PC-9 (cell line): ENCODE measurements around the gene LIPJ. TPM values are rescaled to one million over a fixed set of nuclear protein-coding genes. Genes with fewer than 3 reads are reported as not detected.

Experiments
- BruUV-seq: library from RNA; stranded (reverse); fragments of 400-500 nt; replicated peaks from 2 replicates; lab custom pipeline; 2021; lab: Mats Ljungman, UMichigan
- CTCF ChIA-PET: fragments of 300-600 bp; sonication (Branson Sonifier 250); formaldehyde crosslinking; loops from one replicate; lab custom pipeline; 2022; ENCODE audit warnings: antibody characterized with exemption; lab: Charles Lee
- POLR2A ChIA-PET: fragments of 300-600 bp; sonication (Branson Sonifier 250); formaldehyde crosslinking; loops from one replicate; lab custom pipeline; 2022; ENCODE audit warnings: antibody characterized with exemption; ENCODE audit not compliant: unreplicated experiment; lab: Charles Lee
- DNase-seq, 2 experiments: peaks; one replicate each; pipeline versions ENCODE4 v3.0.0 to v3.0.0-alpha.2; 2015 to 2022; ENCODE audit warnings: mixed read lengths in 1 of 2
- H2AFZ ChIP-seq: fragments of 200-600 bp; sonication (generic); 2 replicates; pipeline ENCODE4 v1.8.1; 2017; ENCODE audit warnings: antibody characterized with exemption
- H3F3A ChIP-seq: fragments of 200-600 bp; sonication (generic); 2 replicates; pipeline ENCODE4 v1.8.1; 2017; ENCODE audit warnings: antibody characterized with exemption, mild to moderate bottlenecking, low read depth; ENCODE audit not compliant: insufficient read depth
- H3K27ac ChIP-seq: fragments of 200-600 bp; sonication (generic); 2 replicates; pipeline ENCODE4 v1.6.1; 2016; ENCODE audit warnings: mixed run types
- H3K27me3 ChIP-seq: fragments of 200-600 bp; sonication (generic); 2 replicates; pipeline ENCODE4 v1.6.1; 2016; ENCODE audit warnings: low read depth, mixed run types; ENCODE audit not compliant: insufficient read depth
- H3K36me3 ChIP-seq: fragments of 200-600 bp; sonication (generic); 2 replicates; pipeline ENCODE4 v1.6.1; 2016; ENCODE audit warnings: low read depth, mixed run types
- H3K4me1 ChIP-seq: fragments of 200-600 bp; sonication (generic); replicated peaks from 2 replicates; pipeline ENCODE4 v1.6.1; 2016; ENCODE audit warnings: mixed run types; ENCODE audit not compliant: insufficient read depth
- H3K4me2 ChIP-seq: fragments of 200-600 bp; sonication (generic); 2 replicates; pipeline ENCODE4 v1.6.1; 2017; ENCODE audit warnings: mixed run types
- H3K4me3 ChIP-seq: fragments of 200-600 bp; sonication (generic); 2 replicates; pipeline ENCODE4 v1.6.1; 2016; ENCODE audit warnings: mixed run types
- H3K79me2 ChIP-seq: fragments of 200-600 bp; sonication (generic); 2 replicates; pipeline ENCODE4 v1.6.1; 2017; ENCODE audit warnings: low read depth, mixed run types
- H3K9me2 ChIP-seq: fragments of 200-600 bp; sonication (generic); 2 replicates; pipeline ENCODE4 v1.8.1; 2017; ENCODE audit warnings: mild to moderate bottlenecking; ENCODE audit not compliant: insufficient read depth
- H3K9me3 ChIP-seq: fragments of 200-600 bp; sonication (generic); 2 replicates; pipeline ENCODE4 v1.8.1; 2016; ENCODE audit warnings: low read depth; ENCODE audit not compliant: insufficient read depth
- H4K20me1 ChIP-seq: fragments of 200-600 bp; sonication (generic); 2 replicates; pipeline ENCODE4 v1.8.1; 2017; ENCODE audit not compliant: insufficient read depth
- EZH2 ChIP-seq: fragments of 200-600 bp; sonication (generic); IDR thresholded peaks from 2 replicates; pipeline ENCODE4 v1.8.0; 2017; ENCODE audit warnings: antibody characterized with exemption, low read depth
- intact Hi-C: fragments of 100-400 bp; cut with micrococcal nuclease; formaldehyde crosslinking; loops from one replicate; pipeline ENCODE4 v1.10.0; 2022; ENCODE audit not compliant: unreplicated experiment
- total RNA-seq: library from RNA; stranded (reverse); gene quantifications from 2 replicates; pipeline ENCODE4 v1.2.3, GENCODE V29; 2021
- TF ChIP-seq, protein P1 (sequence below): fragments of 200-600 bp; sonication (generic); conservative IDR thresholded peaks from 2 replicates; pipeline ENCODE4 v1.6.1; 2017; ENCODE audit warnings: mixed run types, antibody characterized with exemption, mild to moderate bottlenecking, moderate library complexity

Gene LIPJ
- total RNA-seq, 1 experiment from 2014 or later, result not detected

DNA sequence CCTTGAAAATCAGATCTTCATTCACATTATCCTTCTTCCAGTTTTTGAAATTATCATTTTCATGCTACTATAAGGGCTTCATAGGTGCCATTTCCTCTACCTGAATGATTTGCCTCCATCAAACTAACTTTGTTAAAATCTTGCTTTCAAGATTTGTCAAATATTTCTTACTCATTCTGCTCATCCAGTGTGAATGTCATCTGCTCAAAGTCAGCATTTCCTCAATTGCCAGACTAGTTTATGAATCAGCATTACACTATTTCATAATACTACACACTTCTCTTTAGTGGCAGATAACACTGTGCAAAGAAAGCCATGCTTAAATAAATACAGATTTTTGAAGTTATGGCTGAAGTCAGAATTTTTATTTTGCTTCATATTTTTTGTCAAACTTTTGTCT is 56.4 kb downstream of the LIPJ start:
- no TSS peak for BruUV-seq
- CTCF ChIA-PET, result no interaction called here
- Histone ChIP-seq H2AFZ (no peak overlapping the region), H3K9me3 (no peaks in the 10 kb centered on the region; the same call in 1 of the 2 replicates), H3K36me3 (no peaks in the 10 kb centered on the region), H3K27ac (no peak overlapping the region), H3F3A (no peaks in the 10 kb centered on the region), H3K79me2 (no peaks in the 10 kb centered on the region), H3K27me3 (no peaks in the 10 kb centered on the region), H3K4me3 (no peak overlapping the region), H4K20me1 (no peaks in the 10 kb centered on the region), H3K4me2 (no peak overlapping the region), H3K9me2 (no peaks in the 10 kb centered on the region), H3K4me1 (0 out of 2 replicates have a peak, but pooled peaks cover 7% of the 10 kb centered on the region)
- intact Hi-C loops, result no loop called here
- TF ChIP-seq, protein P1, sequence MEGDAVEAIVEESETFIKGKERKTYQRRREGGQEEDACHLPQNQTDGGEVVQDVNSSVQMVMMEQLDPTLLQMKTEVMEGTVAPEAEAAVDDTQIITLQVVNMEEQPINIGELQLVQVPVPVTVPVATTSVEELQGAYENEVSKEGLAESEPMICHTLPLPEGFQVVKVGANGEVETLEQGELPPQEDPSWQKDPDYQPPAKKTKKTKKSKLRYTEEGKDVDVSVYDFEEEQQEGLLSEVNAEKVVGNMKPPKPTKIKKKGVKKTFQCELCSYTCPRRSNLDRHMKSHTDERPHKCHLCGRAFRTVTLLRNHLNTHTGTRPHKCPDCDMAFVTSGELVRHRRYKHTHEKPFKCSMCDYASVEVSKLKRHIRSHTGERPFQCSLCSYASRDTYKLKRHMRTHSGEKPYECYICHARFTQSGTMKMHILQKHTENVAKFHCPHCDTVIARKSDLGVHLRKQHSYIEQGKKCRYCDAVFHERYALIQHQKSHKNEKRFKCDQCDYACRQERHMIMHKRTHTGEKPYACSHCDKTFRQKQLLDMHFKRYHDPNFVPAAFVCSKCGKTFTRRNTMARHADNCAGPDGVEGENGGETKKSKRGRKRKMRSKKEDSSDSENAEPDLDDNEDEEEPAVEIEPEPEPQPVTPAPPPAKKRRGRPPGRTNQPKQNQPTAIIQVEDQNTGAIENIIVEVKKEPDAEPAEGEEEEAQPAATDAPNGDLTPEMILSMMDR, result no peak
- no peak for TF ChIP-seq EZH2
- DNase-seq, result peak in 1 of 2 experiments; percentile 40
- POLR2A ChIA-PET, result no interaction called here

DNA sequence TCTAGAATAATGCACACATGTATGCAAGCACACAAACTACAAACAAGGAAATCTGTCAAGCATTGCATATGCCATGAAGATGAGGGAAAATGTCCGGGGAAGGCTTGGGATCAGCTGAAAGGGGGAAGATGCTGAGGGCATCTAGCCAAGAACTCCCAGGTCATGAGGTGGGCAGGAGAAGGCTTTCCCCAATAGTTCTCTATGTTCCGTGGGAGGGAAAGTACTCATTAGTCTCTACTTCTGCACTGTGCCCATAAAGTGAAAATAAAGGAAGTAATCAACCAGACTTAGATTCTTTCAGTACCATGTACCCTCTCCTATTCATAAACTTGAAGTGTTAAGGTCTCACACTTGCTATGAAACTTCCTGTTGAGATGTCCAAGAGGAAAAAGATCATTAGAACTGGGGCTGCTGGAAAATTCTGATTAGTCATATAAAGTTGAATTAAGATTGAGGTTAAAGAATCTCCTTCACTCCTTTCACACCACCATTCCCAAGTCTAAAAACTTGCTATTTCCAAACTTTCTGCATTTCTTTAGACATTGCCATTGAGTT is 60.6 kb downstream of the LIPJ start:
- no peak for TF ChIP-seq EZH2
- TF ChIP-seq, protein P1, result no peak
- Histone ChIP-seq H3K9me2 (no peaks in the 10 kb centered on the region), H3K36me3 (no peaks in the 10 kb centered on the region), H4K20me1 (no peaks in the 10 kb centered on the region), H3K4me3 (no peak overlapping the region), H3K79me2 (no peaks in the 10 kb centered on the region), H3K4me1 (0 out of 2 replicates have a peak, but pooled peaks cover 13% of the 10 kb centered on the region), H3F3A (no peaks in the 10 kb centered on the region), H2AFZ (no peak overlapping the region), H3K27ac (no peak overlapping the region), H3K4me2 (no peak overlapping the region), H3K27me3 (no peaks in the 10 kb centered on the region), H3K9me3 (no peaks in the 10 kb centered on the region; the same call in 1 of the 2 replicates)
- ChIA-PET POLR2A (no interaction called here), CTCF (no interaction called here)
- no peak for DNase-seq
- intact Hi-C loops, result no loop called here
- BruUV-seq, result no TSS peak

DNA sequence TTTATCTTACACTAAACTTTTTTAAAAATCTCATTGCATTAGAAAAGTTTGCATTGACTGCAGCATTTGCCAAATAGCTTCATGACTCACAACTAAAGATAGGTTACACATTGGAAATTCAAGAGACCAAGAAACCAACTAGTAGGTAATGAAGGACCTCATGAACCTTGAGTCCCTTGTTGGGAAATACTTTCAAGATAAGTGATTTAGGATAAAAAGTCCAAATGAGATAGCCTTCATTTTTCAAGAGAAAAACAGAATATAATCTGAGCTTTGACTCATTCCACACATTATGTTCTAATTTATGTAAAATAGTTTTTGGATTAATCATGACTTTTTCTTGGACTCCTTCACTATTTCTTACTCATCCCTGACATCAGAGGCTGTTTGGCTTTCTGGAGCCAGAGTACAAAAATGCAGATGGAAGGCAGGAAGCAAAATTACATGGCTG is 64.6 kb downstream of the LIPJ start:
- CTCF ChIA-PET, result no interaction called here
- Histone ChIP-seq H3K79me2 (no peaks in the 10 kb centered on the region), H3K4me2 (no peak overlapping the region), H3K4me3 (no peak overlapping the region), H4K20me1 (no peaks in the 10 kb centered on the region), H3K4me1 (0 out of 2 replicates have a peak, but pooled peaks cover 5% of the 10 kb centered on the region), H3K9me2 (no peaks in the 10 kb centered on the region), H3F3A (no peaks in the 10 kb centered on the region), H3K9me3 (no peaks in the 10 kb centered on the region), H3K36me3 (no peaks in the 10 kb centered on the region), H2AFZ (no peak overlapping the region), H3K27ac (no peak overlapping the region), H3K27me3 (no peaks in the 10 kb centered on the region)
- peak in 1 of 2 experiments; percentile 52 for DNase-seq
- TF ChIP-seq EZH2, result no peak
- TF ChIP-seq, protein P1, result no peak
- BruUV-seq, result no TSS peak
- POLR2A ChIA-PET, result no interaction called here
- intact Hi-C loops, result no loop called here
